HepG2 (cell line): ENCODE measurements around the gene CORT. TPM values are rescaled to one million over a fixed set of nuclear protein-coding genes. Genes with fewer than 3 reads are reported as not detected.

ENCODE experiments used
- HNRNPH1 ChIP-seq: fragments of 200-400 bp; formaldehyde crosslinking; optimal IDR thresholded peaks from 2 replicates; pipeline ENCODE3; 2017; ENCODE audit warnings: mild to moderate bottlenecking, low read depth, low read length
- NCOR1 ChIP-seq: fragments of 200-600 bp; sonication (generic); IDR thresholded peaks from 2 replicates; pipeline ENCODE4 v1.7.0; 2017; ENCODE audit warnings: antibody characterized with exemption, low read length, borderline replicate concordance
- PHF8 ChIP-seq: sonication (generic); formaldehyde crosslinking; IDR thresholded peaks from 2 replicates; pipeline ENCODE4 v1.5.0; 2020; ENCODE audit warnings: missing genetic modification reagents
- SRSF9 ChIP-seq: fragments of 200-400 bp; formaldehyde crosslinking; IDR thresholded peaks from 2 replicates; pipeline ENCODE4 v1.6.1; 2018; ENCODE audit warnings: borderline replicate concordance, mild to moderate bottlenecking, low read depth, low read length; ENCODE audit not compliant: insufficient read depth, poor library complexity, severe bottlenecking
- TBL1XR1 ChIP-seq: fragments of 150-350 bp; IDR thresholded peaks from 2 replicates; pipeline ENCODE4 v1.6.1; 2014; ENCODE audit warnings: borderline replicate concordance, low read length; ENCODE audit not compliant: partially characterized antibody
- TEAD2 ChIP-seq: sonication (generic); formaldehyde crosslinking; IDR thresholded peaks from 2 replicates; pipeline ENCODE4 v1.9.0; 2021; ENCODE audit warnings: missing genetic modification reagents
- ZKSCAN8 ChIP-seq: IDR thresholded peaks from 2 replicates; pipeline ENCODE4 v1.6.1; 2016; ENCODE audit warnings: borderline replicate concordance, missing genetic modification reagents, missing compliant biosample characterization
- ZMYM3 ChIP-seq: sonication (generic); formaldehyde crosslinking; IDR thresholded peaks from 2 replicates; pipeline ENCODE4 v1.5.1; 2020; ENCODE audit warnings: mild to moderate bottlenecking, missing genetic modification reagents
- ZNF33A ChIP-seq: sonication (generic); formaldehyde crosslinking; IDR thresholded peaks from 2 replicates; pipeline ENCODE4 v1.5.1; 2020; ENCODE audit warnings: missing genetic modification reagents, mild to moderate bottlenecking, moderate library complexity, borderline replicate concordance
- ZNF615 ChIP-seq: sonication (generic); formaldehyde crosslinking; IDR thresholded peaks from 2 replicates; pipeline ENCODE4 v1.5.0; 2020; ENCODE audit warnings: mild to moderate bottlenecking, missing genetic modification reagents, borderline replicate concordance
- ZNF619 ChIP-seq: sonication (generic); formaldehyde crosslinking; IDR thresholded peaks from 2 replicates; pipeline ENCODE4 v1.4.0; 2020; ENCODE audit warnings: mild to moderate bottlenecking, missing genetic modification reagents
- ZNF772 ChIP-seq: sonication (generic); formaldehyde crosslinking; IDR thresholded peaks from 2 replicates; pipeline ENCODE4 v1.5.0; 2020; ENCODE audit warnings: mild to moderate bottlenecking, missing genetic modification reagents
- ZNF780A ChIP-seq: sonication (generic); formaldehyde crosslinking; IDR thresholded peaks from 2 replicates; pipeline ENCODE4 v1.8.0; 2022; ENCODE audit warnings: mild to moderate bottlenecking, missing genetic modification reagents, moderate library complexity
- ZNF850 ChIP-seq: sonication (generic); formaldehyde crosslinking; conservative IDR thresholded peaks from 2 replicates; pipeline ENCODE4 v1.9.0; 2021; ENCODE audit warnings: mild to moderate bottlenecking, missing genetic modification reagents
- ZSCAN9 ChIP-seq: IDR thresholded peaks from 2 replicates; pipeline ENCODE4 v1.6.1; 2016; ENCODE audit warnings: borderline replicate concordance
- polyA plus RNA-seq, 8 experiments: library from polyadenylated mRNA; depleted of rRNA in 3 of 8; stranded (reverse) in 7 of 8; unstranded in 1 of 8; fragments of >200 nt; fragmentation: Illumina TruSeq in 4 of 8; extraction: Trizol in 4 of 8; gene quantifications; 2 replicates each; pipeline versions ENCODE4 v1.2.1 to v1.2.3, GENCODE V29; 2011 to 2016; ENCODE audit warnings: low read depth in 4 of 8, missing spikeins in 1 of 8, mixed read lengths in 1 of 8; ENCODE audit not compliant: insufficient read depth in 1 of 8
- total RNA-seq, 5 experiments: library from RNA; depleted of rRNA; stranded (reverse); fragments of >200 nt; fragmentation: Illumina TruSeq; extraction: Trizol; gene quantifications; 2 replicates each; pipeline ENCODE4 v1.2.3, GENCODE V29; 2016; ENCODE audit warnings: low read depth in 1 of 5
- TF ChIP-seq, protein P1 (sequence below): IDR thresholded peaks from 2 replicates; pipeline ENCODE4 v1.6.1; 2018; ENCODE audit warnings: missing genetic modification reagents
- TF ChIP-seq, protein P2 (sequence below): sonication (generic); formaldehyde crosslinking; IDR thresholded peaks from 2 replicates; pipeline ENCODE4 v1.4.0; 2020; ENCODE audit warnings: mild to moderate bottlenecking, missing genetic modification reagents
- TF ChIP-seq, protein P3 (sequence below), 2 experiments: sonication (generic) in 1 of 2; formaldehyde crosslinking in 1 of 2; IDR thresholded peaks; 2 replicates each; pipeline versions ENCODE4 v1.4.0 to v1.6.1; 2016 to 2020; ENCODE audit warnings: borderline replicate concordance in 1 of 2, low read depth in 1 of 2, mild to moderate bottlenecking in 1 of 2, missing genetic modification reagents in 1 of 2
- TF ChIP-seq, protein P4 (sequence below): IDR thresholded peaks from 2 replicates; pipeline ENCODE4 v1.6.1; 2016; ENCODE audit warnings: missing compliant biosample characterization, missing genetic modification reagents, borderline replicate concordance

Gene CORT
- total and polyA plus RNA-seq, 2 of the 13 experiments (the other 11 are each of a cell fraction or from before 2014, with no cell fraction given), result 0.11 to 0.62 TPM

DNA sequence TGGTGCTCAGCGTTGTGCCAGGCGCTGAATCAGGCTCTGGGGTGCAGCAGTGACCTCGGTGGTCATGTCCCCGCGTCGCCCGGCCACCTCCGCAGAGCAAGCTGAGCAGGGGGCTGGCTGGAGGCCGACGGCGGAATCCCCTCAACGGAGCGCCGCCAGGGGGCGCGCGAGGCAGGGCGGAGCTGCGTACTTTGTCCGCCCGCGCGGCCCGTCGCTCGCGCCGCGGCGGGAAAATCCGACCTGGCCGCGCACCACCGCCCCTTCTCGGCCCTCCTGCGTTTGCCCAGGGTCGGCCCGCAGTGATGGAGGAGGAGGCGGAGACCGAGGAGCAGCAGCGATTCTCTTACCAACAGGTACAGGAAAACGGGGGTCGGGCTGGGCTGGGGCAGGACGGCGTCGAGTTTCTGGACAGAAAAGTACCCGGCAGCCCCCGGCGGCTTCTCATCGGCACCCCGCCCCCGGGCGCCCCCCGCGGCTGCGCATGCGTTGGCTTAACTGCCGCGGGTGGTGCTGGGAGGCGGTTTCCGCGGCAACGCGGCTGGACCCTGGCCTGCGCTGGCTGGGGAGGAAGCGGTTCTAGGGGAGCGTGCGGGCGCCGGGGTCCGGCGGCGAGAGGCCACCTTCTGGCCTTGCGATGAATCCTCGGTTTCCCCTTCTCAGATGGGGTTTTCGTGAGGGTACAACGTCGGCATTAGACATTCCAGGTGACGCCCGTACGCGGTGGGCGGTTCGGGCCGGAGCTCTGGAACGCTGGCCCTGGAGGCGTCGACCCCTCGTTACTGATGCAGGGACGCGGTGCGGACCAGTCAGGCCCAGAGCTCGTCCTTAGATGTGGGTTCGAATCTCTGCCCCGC is 19.4 kb upstream of the CORT start, which contains the start of gene CENPS (continued):
- TF ChIP-seq, protein P1, sequence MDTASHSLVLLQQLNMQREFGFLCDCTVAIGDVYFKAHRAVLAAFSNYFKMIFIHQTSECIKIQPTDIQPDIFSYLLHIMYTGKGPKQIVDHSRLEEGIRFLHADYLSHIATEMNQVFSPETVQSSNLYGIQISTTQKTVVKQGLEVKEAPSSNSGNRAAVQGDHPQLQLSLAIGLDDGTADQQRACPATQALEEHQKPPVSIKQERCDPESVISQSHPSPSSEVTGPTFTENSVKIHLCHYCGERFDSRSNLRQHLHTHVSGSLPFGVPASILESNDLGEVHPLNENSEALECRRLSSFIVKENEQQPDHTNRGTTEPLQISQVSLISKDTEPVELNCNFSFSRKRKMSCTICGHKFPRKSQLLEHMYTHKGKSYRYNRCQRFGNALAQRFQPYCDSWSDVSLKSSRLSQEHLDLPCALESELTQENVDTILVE, result peak; percentile 83; the same call in 1 of the 2 replicates
- peak; percentile 92 for TF ChIP-seq PHF8 (CRISPR knock-in tag)
- no peak for TF ChIP-seq HNRNPH1
- peak; percentile 6; the same call in 1 of the 2 replicates for TF ChIP-seq ZSCAN9
- TF ChIP-seq ZNF619, result peak; percentile 70
- no peak for TF ChIP-seq NCOR1
- TF ChIP-seq ZNF615, result peak; percentile 66; the same call in 1 of the 2 replicates
- TF ChIP-seq ZMYM3 (CRISPR knock-in tag), result peak; percentile 18; the same call in 1 of the 2 replicates
- TF ChIP-seq ZNF780A (CRISPR knock-in tag), result peak; percentile 98
- TF ChIP-seq, protein P2, sequence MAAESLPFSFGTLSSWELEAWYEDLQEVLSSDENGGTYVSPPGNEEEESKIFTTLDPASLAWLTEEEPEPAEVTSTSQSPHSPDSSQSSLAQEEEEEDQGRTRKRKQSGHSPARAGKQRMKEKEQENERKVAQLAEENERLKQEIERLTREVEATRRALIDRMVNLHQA (CRISPR knock-in tag), result no peak
- TF ChIP-seq, protein P3, sequence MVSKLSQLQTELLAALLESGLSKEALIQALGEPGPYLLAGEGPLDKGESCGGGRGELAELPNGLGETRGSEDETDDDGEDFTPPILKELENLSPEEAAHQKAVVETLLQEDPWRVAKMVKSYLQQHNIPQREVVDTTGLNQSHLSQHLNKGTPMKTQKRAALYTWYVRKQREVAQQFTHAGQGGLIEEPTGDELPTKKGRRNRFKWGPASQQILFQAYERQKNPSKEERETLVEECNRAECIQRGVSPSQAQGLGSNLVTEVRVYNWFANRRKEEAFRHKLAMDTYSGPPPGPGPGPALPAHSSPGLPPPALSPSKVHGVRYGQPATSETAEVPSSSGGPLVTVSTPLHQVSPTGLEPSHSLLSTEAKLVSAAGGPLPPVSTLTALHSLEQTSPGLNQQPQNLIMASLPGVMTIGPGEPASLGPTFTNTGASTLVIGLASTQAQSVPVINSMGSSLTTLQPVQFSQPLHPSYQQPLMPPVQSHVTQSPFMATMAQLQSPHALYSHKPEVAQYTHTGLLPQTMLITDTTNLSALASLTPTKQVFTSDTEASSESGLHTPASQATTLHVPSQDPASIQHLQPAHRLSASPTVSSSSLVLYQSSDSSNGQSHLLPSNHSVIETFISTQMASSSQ (IDR thresholded peaks at IDR 0.05; ENCODE audit: low read depth), result no peak
- TF ChIP-seq, protein P3 (CRISPR knock-in tag; IDR thresholded peaks at IDR 0.05; ENCODE audit: borderline replicate concordance), result peak; percentile 69; the same call in 1 of the 2 replicates
- TF ChIP-seq ZNF850 (CRISPR knock-in tag), result 0 out of 2 replicates have a peak, but pooled peaks have one; percentile 53
- TF ChIP-seq ZKSCAN8 (CRISPR knock-in tag), result peak; percentile 23; the same call in 1 of the 2 replicates
- TF ChIP-seq ZNF33A (CRISPR knock-in tag), result no peak
- peak; percentile 31; the same call in 1 of the 2 replicates for TF ChIP-seq ZNF772
- peak; percentile 46; the same call in 1 of the 2 replicates for TF ChIP-seq TEAD2
- no peak for TF ChIP-seq SRSF9
- TF ChIP-seq TBL1XR1, result peak; percentile 63
- TF ChIP-seq, protein P4, sequence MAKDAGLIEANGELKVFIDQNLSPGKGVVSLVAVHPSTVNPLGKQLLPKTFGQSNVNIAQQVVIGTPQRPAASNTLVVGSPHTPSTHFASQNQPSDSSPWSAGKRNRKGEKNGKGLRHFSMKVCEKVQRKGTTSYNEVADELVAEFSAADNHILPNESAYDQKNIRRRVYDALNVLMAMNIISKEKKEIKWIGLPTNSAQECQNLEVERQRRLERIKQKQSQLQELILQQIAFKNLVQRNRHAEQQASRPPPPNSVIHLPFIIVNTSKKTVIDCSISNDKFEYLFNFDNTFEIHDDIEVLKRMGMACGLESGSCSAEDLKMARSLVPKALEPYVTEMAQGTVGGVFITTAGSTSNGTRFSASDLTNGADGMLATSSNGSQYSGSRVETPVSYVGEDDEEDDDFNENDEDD (CRISPR knock-in tag), result peak; percentile 100
